WI38 (cell line): ENCODE results near the gene PCDHGB2.
"Not testable (repeated sequence)": the region's sequence is repeated elsewhere in the genome, so short reads cannot be mapped to it uniquely, and the experiment has no call there.

Experiments used
- H3K4me3 ChIP-seq: 2 replicates; pipeline ENCODE4 v1.5.1; 2011; ENCODE audit warnings: low read depth, mild to moderate bottlenecking, control low read depth, low read length
- CTCF ChIP-seq: IDR thresholded peaks from 2 replicates; pipeline ENCODE4 v1.5.1; 2012; ENCODE audit warnings: low read depth, mild to moderate bottlenecking, control low read depth, low read length

PCDHGB2 gene

DNA sequence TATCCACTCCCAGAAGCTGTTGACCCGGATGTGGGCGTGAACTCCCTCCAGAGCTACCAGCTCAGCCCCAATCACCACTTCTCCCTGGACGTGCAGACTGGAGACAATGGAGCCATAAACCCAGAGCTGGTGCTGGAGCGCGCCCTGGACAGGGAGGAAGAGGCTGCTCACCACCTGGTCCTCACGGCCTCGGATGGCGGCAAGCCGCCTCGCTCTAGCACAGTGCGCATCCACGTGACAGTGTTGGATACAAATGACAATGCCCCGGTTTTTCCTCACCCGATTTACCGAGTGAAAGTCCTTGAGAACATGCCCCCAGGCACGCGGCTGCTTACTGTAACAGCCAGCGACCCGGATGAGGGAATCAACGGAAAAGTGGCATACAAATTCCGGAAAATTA lies 33.5 kb downstream of the PCDHGB2 start:
- H3K4me3 ChIP-seq = no peak overlapping the region
- no peak for TF ChIP-seq CTCF

- H3K4me3 ChIP-seq = not testable (repeated sequence)
Measured at GRCh38 chr5:141394401-141395187, 34.8 kb downstream of the PCDHGB2 start.

- peak within 1 kb of the TSS; percentile 51 for H3K4me3 ChIP-seq
- peak; percentile 72 for TF ChIP-seq CTCF
Measured at GRCh38 chr5:141397756-141398551, 38.2 kb downstream of the PCDHGB2 start, which contains the start of gene PCDHGB5. PCDHGB5 (plus strand) TSS chr5:141397947; CDS start chr5:141398128, 181 bp downstream.

GRCh38 chr5:141398608-141399007 lies 38.8 kb downstream of the PCDHGB2 start:
- no peak for TF ChIP-seq CTCF
- no peak overlapping the region for H3K4me3 ChIP-seq

- TF ChIP-seq CTCF = no peak
- no peak overlapping the region for H3K4me3 ChIP-seq
Measured at GRCh38 chr5:141399555-141400258, 39.9 kb downstream of the PCDHGB2 start.

- no peak; the same call in 1 of the 2 replicates for TF ChIP-seq CTCF
- no peak within 1 kb of the TSS for H3K4me3 ChIP-seq
Measured at GRCh38 chr5:141402553-141403243, 42.9 kb downstream of the PCDHGB2 start, which contains the start of gene PCDHGA9. PCDHGA9 (plus strand) TSS chr5:141402778; CDS start chr5:141402953, 175 bp downstream.

DNA sequence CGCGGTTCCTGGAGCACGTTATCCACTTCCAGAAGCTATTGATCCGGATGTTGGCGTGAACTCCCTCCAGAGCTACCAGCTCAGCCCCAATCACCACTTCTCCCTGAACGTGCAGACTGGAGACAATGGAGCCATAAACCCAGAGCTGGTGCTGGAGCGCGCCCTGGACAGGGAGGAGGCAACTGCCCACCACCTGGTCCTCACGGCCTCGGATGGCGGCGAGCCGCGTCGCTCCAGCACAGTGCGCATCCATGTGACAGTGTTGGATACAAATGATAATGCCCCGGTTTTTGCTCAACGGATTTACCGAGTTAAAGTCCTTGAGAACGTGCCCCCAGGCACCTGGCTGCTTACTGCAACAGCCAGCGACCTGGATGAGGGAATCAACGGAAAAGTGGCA lies 43.6 kb downstream of the PCDHGB2 start:
- no peak for TF ChIP-seq CTCF
- no peak overlapping the region for H3K4me3 ChIP-seq
